IPS-NIHi7 (cell line): ENCODE data around the gene ASCC3.
"Not testable (repeated sequence)": the region's sequence is repeated elsewhere in the genome, so short reads cannot be mapped to it uniquely, and the experiment has no call there.

Experiments used
- DNase-seq: peaks from one replicate; pipeline ENCODE4 v3.0.0; 2012; ENCODE audit warnings: mixed read lengths; ENCODE audit errors: extremely low spot score

ASCC3 gene

GRCh38 chr6:100808638-100809275, 72.4 kb downstream of the ASCC3 start:
- no peak for DNase-seq

GRCh38 chr6:100806296-100806695, 74.8 kb downstream of the ASCC3 start:
- no peak for DNase-seq

GRCh38 chr6:100803264-100804045, 77.7 kb downstream of the ASCC3 start:
- DNase-seq, result no peak

GRCh38 chr6:100801036-100801435, 80.1 kb downstream of the ASCC3 start:
- DNase-seq, result no peak

GRCh38 chr6:100796049-100796823, 84.9 kb downstream of the ASCC3 start:
- peak; percentile 6 for DNase-seq

- DNase-seq, result no peak
Measured at GRCh38 chr6:100790084-100790483, 91.0 kb downstream of the ASCC3 start.

GRCh38 chr6:100785982-100786381, 95.1 kb downstream of the ASCC3 start:
- no peak for DNase-seq

GRCh38 chr6:100780648-100781047, 100.5 kb downstream of the ASCC3 start:
- DNase-seq, result no peak

- no peak for DNase-seq
Measured at GRCh38 chr6:100775667-100776066, 105.5 kb downstream of the ASCC3 start.

GRCh38 chr6:100774681-100775080, 106.4 kb downstream of the ASCC3 start:
- DNase-seq, result no peak

GRCh38 chr6:100768816-100769351, 112.2 kb downstream of the ASCC3 start:
- DNase-seq, result no peak

GRCh38 chr6:100763617-100764241, 117.4 kb downstream of the ASCC3 start:
- DNase-seq, result no peak

GRCh38 chr6:100761841-100762240, 119.3 kb downstream of the ASCC3 start:
- no peak for DNase-seq

- not testable (repeated sequence) for DNase-seq
Measured at GRCh38 chr6:100758386-100758785, 122.7 kb downstream of the ASCC3 start.

GRCh38 chr6:100753421-100753820, 127.7 kb downstream of the ASCC3 start:
- no peak for DNase-seq

- DNase-seq, result no peak
Measured at GRCh38 chr6:100751590-100751989, 129.5 kb downstream of the ASCC3 start.

- DNase-seq, result no peak
Measured at GRCh38 chr6:100745419-100746041, 135.6 kb downstream of the ASCC3 start.

- no peak for DNase-seq
Measured at GRCh38 chr6:100740439-100740838, 140.7 kb downstream of the ASCC3 start.

- not testable (repeated sequence) for DNase-seq
Measured at GRCh38 chr6:100737720-100738119, 143.4 kb downstream of the ASCC3 start.

- DNase-seq, result no peak
Measured at GRCh38 chr6:100731411-100731810, 149.7 kb downstream of the ASCC3 start.
